Hematopoietic multipotent progenitor cell treated with erythropoietin and hydrocortisone succinate and interleukin-3 and kit ligand, for 15 days (in vitro differentiated cells): ENCODE measurements around the gene NEK7.
"Not testable (repeated sequence)": the region's sequence is repeated elsewhere in the genome, so short reads cannot be mapped to it uniquely, and the experiment has no call there.

Experiments
- DNase-seq: peaks from one replicate; pipeline ENCODE4 v3.0.0-alpha.2; 2015; ENCODE audit warnings: low spot score

Gene NEK7

DNA sequence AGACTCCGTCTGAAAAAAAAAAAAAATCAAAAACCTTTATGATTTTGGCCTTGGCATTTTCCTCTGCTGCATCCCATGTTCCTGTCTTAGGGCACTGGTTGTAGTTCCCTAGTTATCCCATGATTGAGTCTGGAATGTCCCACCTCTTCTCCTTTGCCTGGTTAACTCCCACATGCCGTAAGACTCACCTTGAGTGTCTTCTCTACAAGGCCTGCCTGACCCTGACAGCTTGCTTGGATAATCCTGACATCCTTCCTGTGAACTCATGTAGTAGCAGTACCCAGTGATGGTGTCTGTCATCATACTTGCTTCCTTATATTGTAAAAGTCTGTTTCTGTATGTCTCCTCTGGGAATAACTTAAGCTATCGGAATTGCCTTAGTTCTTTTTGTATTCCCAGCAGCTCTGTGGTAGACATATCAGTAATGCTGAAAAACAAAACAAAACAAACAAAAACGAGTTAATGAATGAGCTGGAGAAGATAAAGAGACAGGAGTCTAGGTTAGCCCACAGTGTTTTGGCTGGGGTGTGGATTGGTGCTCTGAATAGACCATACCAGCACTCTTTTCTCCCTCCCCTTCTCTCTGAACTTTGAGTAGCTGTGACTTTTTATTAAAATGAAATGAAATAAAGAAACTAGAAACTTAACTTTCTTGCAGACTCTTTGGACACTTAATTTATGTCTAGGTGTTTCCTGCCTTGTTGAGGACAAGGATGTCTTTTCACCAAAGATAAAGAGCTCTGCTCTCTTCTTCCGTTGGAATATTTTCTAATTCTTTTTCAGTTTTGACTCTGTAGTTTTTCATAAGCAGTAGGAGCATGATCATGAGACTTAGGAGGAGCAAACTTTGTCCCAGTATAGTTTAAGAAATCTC lies 15.1 kb downstream of the NEK7 start:
- no peak for DNase-seq

DNA sequence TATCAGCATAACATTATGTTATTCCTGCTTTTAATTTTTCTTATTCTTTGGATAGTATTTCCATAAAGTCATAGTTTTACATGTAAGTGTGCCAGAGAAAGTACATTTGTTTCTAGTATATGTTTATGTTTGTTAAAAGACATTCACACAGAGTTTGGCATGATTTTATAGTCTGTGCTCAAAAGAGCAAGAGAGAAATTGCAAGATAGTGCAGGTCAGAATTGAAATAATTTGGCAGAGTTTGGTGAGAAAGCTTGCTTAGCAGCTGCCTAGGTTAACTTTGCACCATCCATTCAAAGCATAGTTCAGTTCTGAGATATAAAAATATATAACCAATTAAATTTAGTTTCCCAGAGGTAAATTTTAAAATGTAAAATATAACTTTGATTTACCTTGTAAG lies 17.0 kb downstream of the NEK7 start:
- DNase-seq, result no peak

DNA sequence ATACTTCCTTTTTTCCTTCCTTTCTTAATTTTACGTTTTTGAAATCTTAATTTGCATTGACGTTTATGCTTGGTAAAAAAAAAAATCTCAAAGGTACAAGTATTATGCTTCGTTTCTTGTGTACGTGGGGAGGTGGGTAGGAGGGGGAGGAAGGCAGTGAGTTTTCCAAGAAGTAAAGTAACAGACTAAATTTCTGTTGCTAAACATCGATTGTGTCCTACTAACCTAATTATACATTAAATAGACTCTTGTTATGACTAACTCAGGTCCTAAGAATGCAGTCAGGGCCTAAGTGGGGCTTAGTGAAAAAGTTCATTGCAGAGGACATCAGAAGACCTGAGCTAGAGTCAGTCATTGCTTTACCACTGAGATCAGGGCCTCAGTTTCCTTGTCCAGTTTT lies 17.5 kb downstream of the NEK7 start:
- no peak for DNase-seq

DNA sequence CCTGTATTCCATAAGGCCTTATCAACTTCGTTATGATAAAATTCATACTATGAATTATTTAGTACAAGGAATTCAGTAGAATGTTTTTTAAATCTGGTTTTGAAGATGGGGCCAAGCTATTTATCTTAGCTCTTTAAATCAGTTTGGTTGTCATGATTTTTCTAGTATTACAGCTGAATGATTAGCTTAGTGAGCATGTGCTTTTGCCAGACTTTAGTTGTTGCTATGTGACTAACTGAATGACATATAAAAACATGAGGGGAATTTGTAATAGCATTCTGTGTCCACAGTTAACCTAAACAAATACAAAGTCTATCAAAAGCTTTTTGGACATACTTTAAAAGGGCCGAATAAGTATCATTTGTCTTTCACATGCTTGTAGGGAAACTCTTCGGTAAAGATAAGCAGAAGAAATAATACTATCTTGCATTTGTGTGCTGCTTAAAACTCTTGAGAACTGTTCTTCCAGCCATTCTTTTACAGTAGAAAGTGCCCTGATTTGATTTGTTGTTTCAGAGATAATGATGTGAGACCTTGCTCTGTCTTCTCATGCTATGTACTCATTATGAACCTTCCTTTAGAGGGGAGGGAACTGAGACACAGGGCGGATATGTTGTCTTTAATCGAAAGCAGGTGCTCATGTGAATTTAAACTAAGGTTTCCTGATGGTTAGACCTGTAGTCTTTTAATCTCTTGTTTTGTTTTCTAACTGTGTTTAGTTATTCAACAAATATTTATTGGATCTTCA lies 18.8 kb downstream of the NEK7 start:
- DNase-seq, result no peak

DNA sequence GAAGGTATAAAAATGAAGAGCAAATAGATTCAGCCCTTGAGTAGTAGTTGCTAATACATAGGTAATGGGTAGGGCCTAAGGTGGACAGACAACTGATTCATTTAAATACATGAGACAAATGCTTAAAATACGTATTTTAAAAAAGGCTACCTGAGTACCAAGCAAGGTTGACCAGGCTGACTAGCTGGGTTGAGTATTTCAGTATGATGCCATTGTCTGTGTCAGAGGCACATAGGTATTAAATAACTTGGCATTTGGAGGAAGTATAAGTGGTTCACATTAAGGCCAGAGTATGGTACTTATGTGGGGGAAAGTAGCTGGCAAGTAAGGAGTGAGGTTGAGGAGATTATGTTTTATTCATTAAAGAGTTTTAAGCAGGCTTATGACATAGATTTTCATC lies 19.4 kb downstream of the NEK7 start:
- no peak for DNase-seq

DNA sequence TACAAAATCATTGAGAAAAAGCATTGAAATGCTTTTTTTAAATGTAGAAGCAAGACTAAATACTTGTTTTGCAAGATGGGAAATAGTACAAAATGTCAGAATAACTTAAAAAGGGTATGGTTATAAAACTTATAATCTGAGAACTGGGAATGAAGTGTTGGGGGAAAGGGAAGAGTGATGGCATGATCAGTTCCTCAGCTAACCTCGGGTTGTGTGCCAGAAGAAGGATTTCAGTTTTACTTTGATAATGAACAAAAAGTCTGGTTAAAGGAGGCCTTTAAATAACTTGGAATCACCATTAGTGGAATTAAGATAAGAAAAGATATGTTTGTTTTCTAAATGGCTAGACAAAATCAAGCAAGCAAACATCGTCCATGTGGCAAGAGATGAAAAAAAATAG lies 20.7 kb downstream of the NEK7 start:
- DNase-seq, result no peak

DNA sequence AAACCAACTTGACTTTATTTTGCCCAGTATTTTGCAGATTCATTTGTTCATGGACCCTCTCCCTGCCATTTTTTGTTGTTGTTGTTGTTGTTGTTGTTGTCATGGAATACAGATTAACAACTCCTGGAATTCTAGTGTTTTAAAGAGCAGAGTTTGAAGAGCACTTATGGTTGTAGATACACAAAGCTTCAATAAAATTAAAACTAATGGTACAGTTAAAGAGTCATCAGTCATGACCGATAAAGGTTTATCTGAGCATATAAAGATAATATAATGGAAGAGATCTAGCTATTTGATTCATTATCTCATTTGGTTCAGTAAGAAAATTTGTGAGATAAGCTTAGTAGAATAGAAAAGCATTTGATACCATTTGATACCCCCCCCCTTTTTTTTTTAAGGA lies 21.8 kb downstream of the NEK7 start:
- no peak for DNase-seq

DNA sequence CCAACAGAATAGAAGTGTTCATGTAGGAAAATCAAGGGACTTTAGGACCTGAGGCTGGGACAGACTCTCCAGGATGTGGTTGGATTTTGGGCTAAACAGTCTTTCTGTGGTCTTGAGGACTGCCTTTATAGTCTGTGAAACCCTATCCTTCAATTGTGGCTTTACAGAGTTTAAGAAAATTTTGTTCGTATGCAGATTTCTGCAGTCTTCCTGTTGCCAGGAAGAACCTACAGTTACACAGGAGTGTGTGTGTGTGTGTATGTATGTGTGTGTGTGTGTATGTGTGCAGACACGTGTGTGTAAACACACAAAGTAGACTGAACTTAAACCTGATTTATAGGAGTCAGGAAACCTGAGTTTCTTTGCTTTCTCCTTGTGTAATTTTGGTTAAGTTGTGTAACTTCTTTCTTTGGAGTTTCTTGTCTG lies 22.8 kb downstream of the NEK7 start:
- no peak for DNase-seq

DNA sequence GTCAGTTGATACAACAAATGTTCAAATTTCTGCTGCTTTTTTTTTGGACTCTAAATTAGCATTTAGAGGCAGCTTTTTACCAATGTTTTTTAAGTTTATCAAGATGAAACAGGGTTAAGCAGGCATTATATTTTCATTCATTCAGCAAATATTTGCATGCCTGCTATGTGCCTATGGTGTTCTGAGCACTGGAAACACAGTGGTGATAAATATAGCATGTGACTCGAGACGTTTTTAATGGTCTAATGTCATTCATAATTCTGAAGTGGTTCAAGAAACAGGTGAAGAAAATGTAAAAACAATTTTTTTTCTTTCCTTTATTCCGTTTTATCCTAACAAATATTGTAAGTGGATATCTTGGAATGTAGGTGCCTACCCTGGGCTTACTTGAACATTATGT lies 26.8 kb downstream of the NEK7 start:
- no peak for DNase-seq

DNA sequence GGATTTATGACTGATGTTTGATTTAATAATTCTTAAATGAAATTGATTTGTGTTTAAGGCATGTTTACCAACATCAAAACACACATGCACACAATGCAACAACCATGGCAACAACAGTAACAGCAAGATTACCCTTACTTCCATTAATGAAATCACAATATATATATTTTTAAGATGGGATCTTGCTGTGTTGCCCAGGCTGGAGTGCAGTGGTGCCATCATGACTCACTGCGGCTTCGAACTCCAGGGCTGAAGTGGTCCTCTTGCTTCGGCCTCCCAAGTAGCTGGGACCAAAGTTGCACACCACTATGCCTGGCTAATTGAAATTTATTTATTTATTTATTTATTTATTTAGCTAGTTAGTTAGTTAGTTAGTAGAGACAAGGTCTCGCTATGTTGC lies 27.7 kb downstream of the NEK7 start:
- no peak for DNase-seq

DNA sequence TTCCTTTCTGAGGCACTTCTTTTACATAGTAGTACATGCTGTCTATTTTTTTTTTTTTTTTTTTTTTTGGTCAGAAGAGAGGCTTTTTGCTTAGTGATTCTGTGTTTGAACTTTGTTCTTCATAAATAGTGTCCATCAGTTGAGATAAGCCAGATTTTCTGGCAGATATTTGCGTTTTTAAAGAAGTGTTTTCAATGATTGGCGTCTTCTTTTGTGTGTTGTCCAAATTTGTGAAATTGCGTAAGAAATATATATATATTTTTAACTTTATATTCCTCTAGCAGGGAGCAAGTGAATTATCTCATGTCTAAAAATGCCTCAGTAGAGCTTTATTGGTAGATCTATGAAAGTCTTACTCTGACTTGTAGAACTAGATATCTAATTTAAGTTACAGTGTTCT lies 28.3 kb downstream of the NEK7 start:
- no peak for DNase-seq

DNA sequence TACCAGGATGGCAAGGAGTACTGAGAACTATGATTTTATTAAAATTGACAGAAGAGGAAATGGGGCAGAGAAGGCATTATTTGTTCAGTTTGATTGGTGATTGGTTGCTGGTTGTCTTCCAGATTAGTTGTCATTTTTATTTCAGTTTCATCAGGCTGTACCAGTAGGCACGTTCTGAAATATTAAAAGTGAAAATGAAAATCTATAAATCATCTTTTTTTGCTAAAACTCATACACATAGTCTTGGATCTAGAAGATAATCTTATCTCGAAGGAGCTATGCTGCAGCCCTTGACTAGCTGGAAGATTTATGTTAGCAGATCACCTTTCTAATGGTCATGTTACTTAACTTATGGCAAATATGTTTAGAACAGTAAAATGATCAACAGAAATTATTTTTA lies 29.0 kb downstream of the NEK7 start:
- DNase-seq, result no peak

DNA sequence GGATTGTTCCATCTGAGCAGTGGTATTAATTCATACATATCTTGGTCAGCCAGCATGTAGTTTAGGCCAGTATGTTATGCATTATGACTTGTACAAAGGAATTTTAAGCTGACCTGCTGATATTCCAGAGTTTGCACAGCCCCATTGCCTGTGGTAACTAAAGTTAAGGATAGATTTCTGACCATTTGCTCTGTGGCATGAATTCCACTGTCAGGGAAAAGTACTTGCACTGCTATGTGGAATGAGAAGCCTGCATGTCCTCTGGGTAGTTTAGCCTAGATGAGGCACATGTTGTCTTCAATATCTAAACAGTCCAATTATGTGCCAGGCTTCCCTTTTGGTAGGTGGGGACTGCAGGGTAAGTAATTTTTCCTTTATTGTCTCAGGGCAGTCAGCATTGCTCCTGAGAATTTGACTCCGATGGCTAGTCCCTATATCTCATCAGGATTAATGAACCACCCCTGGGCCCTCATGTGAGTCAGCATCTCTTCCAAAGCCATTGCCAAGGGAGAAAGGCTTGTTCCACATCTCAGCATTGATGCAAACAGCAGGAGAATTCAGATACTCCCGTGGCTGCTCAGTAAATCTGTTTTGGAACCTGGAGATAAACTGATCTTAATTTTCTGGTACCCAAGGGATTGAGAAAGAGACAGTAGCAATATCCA lies 30.2 kb downstream of the NEK7 start:
- no peak for DNase-seq

DNA sequence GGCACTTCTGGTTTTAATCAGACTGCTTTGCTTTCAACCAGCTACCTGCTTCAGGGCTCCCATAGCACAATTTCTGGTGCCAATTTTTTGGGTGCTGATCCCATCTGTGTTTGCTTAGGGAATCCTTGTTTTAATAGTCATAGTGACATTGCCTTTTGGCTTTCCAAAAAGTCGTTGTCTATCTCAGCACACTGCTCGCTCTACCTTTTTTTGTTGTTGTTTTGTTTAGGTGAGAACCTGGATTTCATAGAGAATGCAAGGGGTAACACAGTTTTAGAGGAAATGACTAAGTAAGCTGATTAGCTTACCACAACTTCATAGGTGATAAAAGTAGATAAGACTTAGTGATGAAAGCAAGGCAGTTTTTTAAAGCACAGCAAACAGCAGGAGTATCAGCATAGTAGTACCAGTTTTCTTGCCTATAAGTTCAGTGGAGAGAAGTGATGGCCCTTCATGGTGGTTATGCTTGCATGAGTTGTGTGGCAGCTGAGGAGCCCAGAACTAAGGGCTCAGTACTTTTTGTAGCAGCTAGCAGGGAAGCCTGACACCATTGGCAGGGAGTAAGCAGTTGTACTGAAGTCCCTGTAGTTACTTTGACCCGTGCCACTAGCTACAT lies 31.3 kb downstream of the NEK7 start:
- DNase-seq, result no peak

DNA sequence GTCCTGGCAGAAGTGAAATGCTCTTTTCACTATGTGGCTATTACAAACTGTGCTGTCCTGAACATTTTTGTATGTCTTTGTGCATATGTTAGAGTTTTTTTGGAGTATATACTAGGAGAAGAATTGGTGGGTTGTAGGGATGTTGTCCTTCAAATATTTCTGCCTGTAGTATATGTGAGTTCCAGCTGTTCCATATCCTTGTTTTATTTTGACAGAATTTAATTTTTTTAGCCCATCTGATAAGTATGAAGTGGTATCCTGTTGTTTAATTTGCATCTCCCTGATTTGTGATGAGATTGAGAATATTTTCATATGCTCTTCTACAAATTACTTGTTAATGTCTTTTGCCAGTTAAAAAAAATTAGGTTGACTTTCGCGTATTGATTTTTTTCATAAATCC lies 34.3 kb downstream of the NEK7 start:
- no peak for DNase-seq

DNA sequence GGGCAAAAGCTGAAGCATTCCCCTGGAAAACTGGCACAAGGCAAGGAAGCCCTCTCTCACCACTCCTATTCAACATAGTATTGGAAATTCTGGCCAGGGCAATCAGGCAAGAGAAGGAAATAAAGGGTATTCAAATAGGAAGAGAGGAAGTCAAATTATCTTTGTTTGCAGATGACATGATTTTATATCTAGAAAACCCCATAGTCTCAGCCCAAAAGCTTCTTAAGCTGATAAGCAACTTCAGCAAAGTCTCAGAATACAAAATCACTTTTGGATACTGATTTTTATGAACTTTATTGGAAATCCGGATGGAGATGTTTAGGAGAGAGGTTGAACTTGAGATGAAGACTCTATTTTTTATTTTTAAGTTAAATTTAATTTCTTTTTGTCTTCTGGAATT lies 37.1 kb downstream of the NEK7 start:
- not testable (repeated sequence) for DNase-seq

DNA sequence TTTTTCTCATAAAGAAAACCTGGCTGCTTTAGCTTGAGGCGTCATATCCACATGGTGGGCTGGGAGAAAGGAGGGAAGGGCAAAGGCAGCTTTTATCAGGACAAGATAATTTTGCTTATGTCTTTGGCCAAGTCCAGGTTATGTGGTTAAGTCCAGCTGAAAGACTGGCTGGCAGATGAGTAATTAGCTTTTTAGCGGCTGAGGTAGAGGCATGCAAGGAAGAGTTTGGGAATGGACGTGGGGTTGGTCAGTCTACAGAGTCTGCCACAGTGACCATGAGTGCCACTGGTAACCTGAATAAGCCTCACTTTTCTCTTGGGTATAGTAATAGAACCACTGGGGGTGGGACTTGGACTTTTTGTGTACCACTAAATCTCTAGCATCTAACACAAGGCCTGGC lies 39.8 kb downstream of the NEK7 start:
- DNase-seq, result no peak

DNA sequence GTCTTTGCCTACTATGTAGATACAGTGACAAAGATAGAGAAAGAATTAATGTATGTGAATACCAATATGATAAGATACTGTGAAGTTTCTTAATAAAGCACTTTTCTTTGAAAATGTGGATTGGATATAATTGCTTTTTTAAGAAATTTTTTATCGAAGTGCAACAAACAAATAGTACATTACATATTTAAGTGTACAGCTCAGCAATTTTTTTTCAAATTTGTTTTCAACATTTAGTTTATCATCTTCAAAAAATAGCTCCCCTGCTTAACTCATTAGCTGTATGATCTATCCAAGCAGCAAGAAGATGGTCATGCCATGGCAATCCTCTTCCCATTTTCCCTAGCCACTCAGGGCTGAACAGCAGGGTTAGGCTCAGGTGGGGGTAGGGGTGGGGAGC lies 40.5 kb downstream of the NEK7 start:
- no peak for DNase-seq

DNA sequence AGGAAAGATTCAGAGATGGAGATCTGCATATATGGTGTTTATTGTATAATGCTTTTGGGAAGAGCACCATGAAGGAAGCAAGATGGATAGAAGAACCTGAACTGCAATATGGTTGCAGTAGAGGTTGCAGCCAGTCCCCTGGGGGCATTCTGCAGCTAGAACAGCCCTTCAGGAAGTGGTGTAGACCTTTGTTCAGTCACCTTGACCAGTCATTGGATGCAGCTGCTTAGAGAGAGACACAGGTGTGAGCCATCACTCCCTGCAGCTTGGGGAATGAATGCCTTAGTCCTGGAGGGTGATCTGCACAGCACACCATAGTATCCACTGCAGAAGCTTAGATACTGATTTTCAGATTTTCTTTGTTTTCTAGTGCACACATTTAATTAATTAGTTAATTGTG lies 42.3 kb downstream of the NEK7 start:
- DNase-seq, result no peak

DNA sequence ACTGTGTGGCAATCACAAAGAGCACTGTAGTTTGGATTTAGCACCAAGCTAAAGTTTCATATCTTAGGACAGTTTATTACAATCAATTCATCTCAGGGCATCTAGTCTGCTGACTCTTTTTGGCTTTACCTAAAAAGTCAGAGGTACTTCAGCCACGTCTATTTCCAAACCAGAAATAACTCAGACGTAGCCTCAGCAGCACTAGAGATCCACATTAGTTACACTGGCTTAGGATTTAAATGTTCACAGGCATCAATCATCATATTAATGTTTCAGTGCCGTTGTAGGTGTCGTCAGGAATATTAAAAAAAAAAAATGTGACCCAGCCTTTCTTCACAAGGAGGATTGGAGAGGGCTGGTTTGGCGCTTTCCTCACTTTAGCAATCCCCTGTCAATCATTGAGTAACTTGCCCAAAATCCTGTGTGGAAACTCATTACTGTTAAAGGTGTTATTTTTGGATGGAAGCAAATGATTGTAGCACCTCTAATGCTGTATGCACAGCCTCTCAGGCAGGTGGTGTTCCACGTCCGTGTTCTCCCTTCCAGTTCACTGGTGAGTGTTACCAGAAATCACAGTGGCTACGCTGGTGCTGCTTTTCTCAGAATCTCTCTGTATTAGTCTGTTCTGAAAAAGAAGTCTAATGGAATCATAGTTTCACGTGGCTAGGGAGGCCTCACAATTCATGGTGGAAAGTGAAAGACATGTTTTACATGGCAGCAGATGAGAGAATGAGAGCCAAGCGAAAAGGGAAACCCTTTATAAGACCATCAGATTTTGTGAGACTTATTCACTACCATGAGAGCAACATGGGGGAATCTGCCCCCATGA lies 45.4 kb downstream of the NEK7 start:
- DNase-seq, result no peak

DNA sequence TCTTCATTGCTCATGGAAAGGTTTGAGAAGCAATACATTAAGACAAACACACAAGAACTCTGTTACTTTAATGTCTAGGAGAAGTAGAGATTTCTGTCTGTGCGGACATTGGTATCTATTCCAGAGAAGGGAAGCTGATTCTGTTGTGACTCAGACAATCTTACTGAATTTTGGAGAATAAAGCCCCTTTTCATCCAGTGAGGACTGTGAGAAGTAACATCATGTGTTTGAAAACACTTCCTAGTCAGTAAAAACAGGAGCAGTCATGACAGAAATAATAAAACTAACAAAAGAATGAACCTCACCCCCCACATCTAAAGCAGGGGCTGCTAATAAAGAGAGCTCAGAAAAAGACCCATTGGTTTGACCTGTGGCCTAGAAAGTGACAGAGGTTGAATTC lies 46.6 kb downstream of the NEK7 start:
- DNase-seq, result no peak
